NCI-H187 (cell line): ENCODE results near the gene EML5.
"Not testable (repeated sequence)": the region's sequence is repeated elsewhere in the genome, so short reads cannot be mapped to it uniquely, and the experiment has no call there.

Experiments used
- DNase-seq, 2 experiments: peaks; one replicate each; lab custom pipeline; 2025; lab: John Stamatoyannopoulos, UW

The EML5 gene

GRCh38 chr14:88802596-88802995, 9.8 kb upstream of the EML5 start:
- no peak for DNase-seq

- DNase-seq = no peak
These were observed 6.8 kb upstream of the EML5 start for GRCh38 chr14:88799522-88799921.

GRCh38 chr14:88798156-88798555, 5.4 kb upstream of the EML5 start:
- peak; percentile 55 to 69 for DNase-seq

GRCh38 chr14:88793259-88793625, 489 bp upstream of the EML5 start:
- no peak for DNase-seq

GRCh38 chr14:88791629-88792472, 902 bp downstream of the EML5 start:
- DNase-seq = peak; percentile 9 to 70

GRCh38 chr14:88791252-88791621, 1.5 kb downstream of the EML5 start:
- no peak for DNase-seq

- DNase-seq = no peak
These were observed 2.1 kb downstream of the EML5 start for GRCh38 chr14:88790501-88791251.

- DNase-seq = not testable (repeated sequence)
These were observed 3.2 kb downstream of the EML5 start for GRCh38 chr14:88789573-88789972.

GRCh38 chr14:88786715-88787114, 6.0 kb downstream of the EML5 start:
- no peak for DNase-seq

- no peak for DNase-seq
These were observed 6.8 kb downstream of the EML5 start for GRCh38 chr14:88785911-88786310.

- no peak for DNase-seq
These were observed 17.2 kb downstream of the EML5 start for GRCh38 chr14:88775532-88775931.

GRCh38 chr14:88770736-88771135, 22.0 kb downstream of the EML5 start:
- no peak for DNase-seq

- DNase-seq = no peak
These were observed 27.6 kb downstream of the EML5 start for GRCh38 chr14:88765130-88765529.

- no peak for DNase-seq
These were observed 38.9 kb downstream of the EML5 start for GRCh38 chr14:88753873-88754272.

- no peak for DNase-seq
These were observed 41.8 kb downstream of the EML5 start for GRCh38 chr14:88750945-88751344.

- no peak for DNase-seq
These were observed 42.3 kb downstream of the EML5 start for GRCh38 chr14:88750413-88750812.

GRCh38 chr14:88749139-88749538, 43.6 kb downstream of the EML5 start:
- no peak for DNase-seq

GRCh38 chr14:88748288-88748687, 44.5 kb downstream of the EML5 start:
- DNase-seq = no peak

GRCh38 chr14:88746052-88746451, 46.7 kb downstream of the EML5 start:
- no peak for DNase-seq

- DNase-seq = no peak
These were observed 55.5 kb downstream of the EML5 start for GRCh38 chr14:88737245-88737644.

GRCh38 chr14:88733121-88733520, 59.6 kb downstream of the EML5 start:
- DNase-seq = no peak

GRCh38 chr14:88729159-88729558, 63.6 kb downstream of the EML5 start:
- no peak for DNase-seq

GRCh38 chr14:88727057-88727456, 65.7 kb downstream of the EML5 start:
- no peak for DNase-seq
